H9 (cell line): ENCODE data around the gene KDM4C. TPM values are rescaled to one million over a fixed set of nuclear protein-coding genes. Genes with fewer than 3 reads are reported as not detected.

Experiments used
- DNase-seq: peaks from one replicate; pipeline ENCODE4 v3.0.0-alpha.2; 2017
- H2AFZ ChIP-seq: one replicate; pipeline ENCODE4 v1.6.1; 2013; ENCODE audit warnings: mild to moderate bottlenecking, low read length, control low read depth, moderate library complexity
- H2AK5ac ChIP-seq: 2 replicates; pipeline ENCODE4 v1.6.1; 2013; ENCODE audit warnings: low read length, control low read depth, mixed read lengths; ENCODE audit not compliant: insufficient read length
- H2BK120ac ChIP-seq: one replicate; pipeline ENCODE4 v1.6.1; 2013; ENCODE audit warnings: low read depth, mild to moderate bottlenecking, low read length, control low read depth, inconsistent platforms; ENCODE audit not compliant: poor library complexity, severe bottlenecking
- H2BK12ac ChIP-seq: 2 replicates; pipeline ENCODE4 v1.6.1; 2013; ENCODE audit warnings: low read length, control low read depth, mixed read lengths, low read depth; ENCODE audit not compliant: insufficient read length
- H2BK15ac ChIP-seq: 2 replicates; pipeline ENCODE4 v1.6.1; 2013; ENCODE audit warnings: low read depth, low read length, control low read depth
- H2BK20ac ChIP-seq: one replicate; pipeline ENCODE4 v1.6.1; 2013; ENCODE audit warnings: low read depth, mild to moderate bottlenecking, low read length, control low read depth, inconsistent platforms; ENCODE audit not compliant: poor library complexity, severe bottlenecking
- H2BK5ac ChIP-seq: 2 replicates; pipeline ENCODE4 v1.6.1; 2013; ENCODE audit warnings: low read length, control low read depth, mixed read lengths; ENCODE audit not compliant: insufficient read length
- H3K14ac ChIP-seq: 2 replicates; pipeline ENCODE4 v1.6.1; 2013; ENCODE audit warnings: low read length, control low read depth; ENCODE audit not compliant: insufficient read depth
- H3K18ac ChIP-seq: 2 replicates; pipeline ENCODE4 v1.6.1; 2013; ENCODE audit warnings: low read depth, mild to moderate bottlenecking, mixed read lengths, low read length, control low read depth; ENCODE audit not compliant: insufficient read length
- H3K23ac ChIP-seq: 2 replicates; pipeline ENCODE4 v1.6.1; 2013; ENCODE audit warnings: low read length, control low read depth, mixed read lengths, low read depth; ENCODE audit not compliant: insufficient read length
- H3K23me2 ChIP-seq: 2 replicates; pipeline ENCODE4 v1.6.1; 2013; ENCODE audit warnings: low read depth, mild to moderate bottlenecking, mixed read lengths, low read length, control low read depth; ENCODE audit not compliant: insufficient read length, poor library complexity, severe bottlenecking
- H3K27ac ChIP-seq: 2 replicates; pipeline ENCODE4 v1.5.1; 2013; ENCODE audit warnings: low read length, control low read depth, mixed read lengths, low read depth; ENCODE audit not compliant: insufficient read length
- H3K27me3 ChIP-seq: 2 replicates; pipeline ENCODE4 v1.6.1; 2013; ENCODE audit warnings: low read length, control low read depth, inconsistent platforms; ENCODE audit not compliant: insufficient read depth
- H3K4ac ChIP-seq: 2 replicates; pipeline ENCODE4 v1.6.1; 2013; ENCODE audit warnings: low read depth, mild to moderate bottlenecking, control low read depth, inconsistent platforms, low read length, moderate library complexity
- H3K4me1 ChIP-seq: 2 replicates; pipeline ENCODE4 v1.6.1; 2013; ENCODE audit warnings: low read length, control low read depth, inconsistent platforms; ENCODE audit not compliant: insufficient read depth
- H3K4me2 ChIP-seq: 2 replicates; pipeline ENCODE4 v1.6.1; 2013; ENCODE audit warnings: low read length, control low read depth, mixed read lengths; ENCODE audit not compliant: insufficient read length, insufficient read depth
- H3K56ac ChIP-seq: 2 replicates; pipeline ENCODE4 v1.6.1; 2013; ENCODE audit warnings: low read depth, mild to moderate bottlenecking, mixed read lengths, low read length, control low read depth; ENCODE audit not compliant: insufficient read length
- H3K79me1 ChIP-seq: 2 replicates; pipeline ENCODE4 v1.6.1; 2013; ENCODE audit warnings: low read depth, mild to moderate bottlenecking, moderate library complexity, low read length, control low read depth, inconsistent platforms; ENCODE audit not compliant: insufficient read depth, poor library complexity, severe bottlenecking
- H3K79me2 ChIP-seq: 2 replicates; pipeline ENCODE4 v1.6.1; 2013; ENCODE audit warnings: low read length, control low read depth, inconsistent platforms; ENCODE audit not compliant: insufficient read depth
- H3K9ac ChIP-seq: 2 replicates; pipeline ENCODE4 v1.6.1; 2013; ENCODE audit warnings: low read length, control low read depth, mixed read lengths; ENCODE audit not compliant: insufficient read length; ENCODE audit errors: extremely low read depth
- H3K9me3 ChIP-seq: one replicate; pipeline ENCODE4 v1.6.1; 2013; ENCODE audit warnings: low read depth, low read length, inconsistent platforms; ENCODE audit not compliant: control insufficient read depth
- H3T11ph ChIP-seq: one replicate; pipeline ENCODE4 v1.6.1; 2013; ENCODE audit warnings: mild to moderate bottlenecking, low read length, control low read depth, inconsistent platforms
- H4K20me1 ChIP-seq: one replicate; pipeline ENCODE4 v1.6.1; 2013; ENCODE audit not compliant: control insufficient read depth, insufficient read length, insufficient read depth
- H4K5ac ChIP-seq: 2 replicates; pipeline ENCODE4 v1.6.1; 2013; ENCODE audit warnings: low read depth, mild to moderate bottlenecking, mixed read lengths, low read length, control low read depth; ENCODE audit not compliant: insufficient read length
- H4K8ac ChIP-seq: replicated peaks from 2 replicates; pipeline ENCODE4 v1.6.1; 2013; ENCODE audit warnings: low read length, control low read depth, mixed read lengths, low read depth; ENCODE audit not compliant: insufficient read length
- H4K91ac ChIP-seq: 2 replicates; pipeline ENCODE4 v1.6.1; 2013; ENCODE audit warnings: low read depth, mild to moderate bottlenecking, moderate library complexity, mixed read lengths, low read length, control low read depth; ENCODE audit not compliant: insufficient read length
- H3K27ac Mint-ChIP-seq, 3 experiments: 2 replicates in 2 of 3; 3 replicates in 1 of 3; pipeline ENCODE4 v1.8.0; 2020 to 2021; ENCODE audit warnings: mixed read lengths in 3 of 3, mild to moderate bottlenecking in 1 of 3, moderate library complexity in 1 of 3
- H3K27me3 Mint-ChIP-seq: 2 replicates; pipeline ENCODE4 v1.8.0; 2021; ENCODE audit warnings: low read depth, mild to moderate bottlenecking, moderate library complexity, mixed read lengths
- H3K36me3 Mint-ChIP-seq, 3 experiments: 2 replicates in 2 of 3; 3 replicates in 1 of 3; pipeline ENCODE4 v1.8.0; 2020 to 2021; ENCODE audit warnings: low read depth in 3 of 3, mixed read lengths in 3 of 3; ENCODE audit not compliant: insufficient read depth in 1 of 3
- H3K4me1 Mint-ChIP-seq, 2 experiments: 2 replicates each; pipeline ENCODE4 v1.8.0; 2020; ENCODE audit warnings: mixed read lengths in 2 of 2
- H3K4me3 Mint-ChIP-seq, 2 experiments: 2 replicates in 1 of 2; 3 replicates in 1 of 2; pipeline ENCODE4 v1.8.0; 2020 to 2021; ENCODE audit warnings: mild to moderate bottlenecking in 2 of 2, mixed read lengths in 2 of 2, moderate library complexity in 1 of 2
- H3K9me3 Mint-ChIP-seq, 2 experiments: 2 replicates in 1 of 2; 3 replicates in 1 of 2; pipeline ENCODE4 v1.8.0; 2020; ENCODE audit warnings: mild to moderate bottlenecking in 2 of 2, mixed read lengths in 2 of 2, moderate library complexity in 1 of 2
- WGBS: extraction: QIAGEN DNeasy Blood & Tissue Kit; methylation state at CpG from one replicate; pipeline ENCODE4 v1.1.7; 2013; ENCODE audit warnings: missing lambda C conversion rate, low lambda C conversion rate, mixed read lengths; ENCODE audit not compliant: insufficient read length; ENCODE audit errors: extremely low coverage; 5-methylcytosine and 5-hydroxymethylcytosine counted together
- total RNA-seq: library from RNA; stranded (reverse); gene quantifications from 2 replicates; pipeline ENCODE4 v1.2.1, GENCODE V29; 2021
- TF ChIP-seq, protein P1 (sequence below): fragments of 200-600 bp; sonication (generic); conservative IDR thresholded peaks from 3 replicates; pipeline ENCODE4 v1.8.0; 2021; ENCODE audit warnings: antibody characterized with exemption, mild to moderate bottlenecking

The KDM4C gene
- total RNA-seq, 1 experiment from 2014 or later: 24.0 TPM

DNA sequence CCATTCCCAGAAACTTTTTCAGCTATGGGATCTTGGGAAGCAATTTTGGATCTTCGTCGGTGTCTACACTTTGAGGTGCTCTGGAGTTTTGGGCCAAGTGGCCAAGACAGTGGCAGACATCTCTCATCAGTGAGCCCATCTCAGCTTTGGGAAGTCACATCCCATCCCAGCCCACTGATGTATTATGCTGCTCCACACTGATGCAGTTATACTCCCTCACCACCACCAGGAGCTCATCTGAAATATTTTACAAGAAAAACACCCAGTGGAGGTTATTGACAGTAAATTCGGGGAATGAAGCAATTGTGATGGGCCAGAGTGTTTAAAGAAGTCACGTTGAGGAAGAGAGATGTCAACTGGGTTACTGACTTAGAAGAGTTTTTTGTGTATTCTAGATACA, 378.0 kb downstream of the KDM4C start:
- Histone ChIP-seq H3K4me2 (no peak overlapping the region), H3K4me1 (no peaks in the 10 kb centered on the region)

More for the DNA sequence above, 378.0 kb downstream of the KDM4C start:
- H3K27ac ChIP-seq: no peak overlapping the region
- Mint-ChIP-seq H3K27ac (no peak overlapping the region), H3K27me3 (no peaks in the 10 kb centered on the region), H3K9me3 (no peaks in the 10 kb centered on the region), H3K4me1 (no peaks in the 10 kb centered on the region), H3K36me3 (peaks cover 0 to 2% (median 2%) of the 10 kb centered on the region in 3 experiments; a peak in 4 of 7 replicates), H3K4me3 (no peak overlapping the region)
- H2BK20ac ChIP-seq: no peak overlapping the region
- H2BK120ac ChIP-seq: no peak overlapping the region
- no peak overlapping the region for H2BK5ac ChIP-seq
- no CpG with 5 or more reads among the region's 4 CpGs for WGBS
- no peaks in the 10 kb centered on the region for H3K79me2 ChIP-seq
- H3K79me1 ChIP-seq: no peaks in the 10 kb centered on the region
- no peak overlapping the region for H3K4ac ChIP-seq
- TF ChIP-seq, protein P1, sequence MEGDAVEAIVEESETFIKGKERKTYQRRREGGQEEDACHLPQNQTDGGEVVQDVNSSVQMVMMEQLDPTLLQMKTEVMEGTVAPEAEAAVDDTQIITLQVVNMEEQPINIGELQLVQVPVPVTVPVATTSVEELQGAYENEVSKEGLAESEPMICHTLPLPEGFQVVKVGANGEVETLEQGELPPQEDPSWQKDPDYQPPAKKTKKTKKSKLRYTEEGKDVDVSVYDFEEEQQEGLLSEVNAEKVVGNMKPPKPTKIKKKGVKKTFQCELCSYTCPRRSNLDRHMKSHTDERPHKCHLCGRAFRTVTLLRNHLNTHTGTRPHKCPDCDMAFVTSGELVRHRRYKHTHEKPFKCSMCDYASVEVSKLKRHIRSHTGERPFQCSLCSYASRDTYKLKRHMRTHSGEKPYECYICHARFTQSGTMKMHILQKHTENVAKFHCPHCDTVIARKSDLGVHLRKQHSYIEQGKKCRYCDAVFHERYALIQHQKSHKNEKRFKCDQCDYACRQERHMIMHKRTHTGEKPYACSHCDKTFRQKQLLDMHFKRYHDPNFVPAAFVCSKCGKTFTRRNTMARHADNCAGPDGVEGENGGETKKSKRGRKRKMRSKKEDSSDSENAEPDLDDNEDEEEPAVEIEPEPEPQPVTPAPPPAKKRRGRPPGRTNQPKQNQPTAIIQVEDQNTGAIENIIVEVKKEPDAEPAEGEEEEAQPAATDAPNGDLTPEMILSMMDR: no peak; the same call in 2 of the 3 replicates
- H3K23ac ChIP-seq: no peak overlapping the region
- H3K18ac ChIP-seq: no peak overlapping the region
- no peak for DNase-seq
- H3K27me3 ChIP-seq: no peaks in the 10 kb centered on the region
- no peak overlapping the region for H3K14ac ChIP-seq
- H3K56ac ChIP-seq: no peak overlapping the region
- no peaks in the 10 kb centered on the region for H3K9me3 ChIP-seq
- no peak overlapping the region for H2BK12ac ChIP-seq
- H3K23me2 ChIP-seq: no peaks in the 10 kb centered on the region
- H3K9ac ChIP-seq: no peak overlapping the region
- H2AK5ac ChIP-seq: no peak overlapping the region
- no peak overlapping the region for H3T11ph ChIP-seq
- H4K8ac ChIP-seq: no peak overlapping the region
- H2BK15ac ChIP-seq: no peak overlapping the region
- no peak overlapping the region for H4K5ac ChIP-seq
- H4K91ac ChIP-seq: no peak overlapping the region
- H2AFZ ChIP-seq: no peak overlapping the region
- no peaks in the 10 kb centered on the region for H4K20me1 ChIP-seq
